RWPE1 (cell line): ENCODE data around the gene ARHGEF5.

Experiments
- CTCF ChIA-PET: fragments of 350-600 bp; sonication (Branson Sonifier 250); formaldehyde crosslinking; extraction: SDS; loops from one replicate; lab custom pipeline; 2021; lab: Yijun Ruan, JAX
- POLR2A ChIA-PET: fragments of 400-600 bp; formaldehyde crosslinking; extraction: SDS; loops from one replicate; lab custom pipeline; 2020; ENCODE audit warnings: antibody characterized with exemption; ENCODE audit not compliant: low non-redundant PET; lab: Yijun Ruan, JAX
- DNase-seq: peaks from one replicate; pipeline ENCODE4 v3.0.0; 2012; ENCODE audit warnings: low spot score
- H3K27ac ChIP-seq: fragments of 450-650 bp; 2 replicates; pipeline ENCODE4 v1.5.1; 2017
- TF ChIP-seq, protein P1 (sequence below): fragments of 450-650 bp; conservative IDR thresholded peaks from 2 replicates; pipeline ENCODE4 v1.5.1; 2017; ENCODE audit warnings: low read depth, mild to moderate bottlenecking

The ARHGEF5 gene

DNA sequence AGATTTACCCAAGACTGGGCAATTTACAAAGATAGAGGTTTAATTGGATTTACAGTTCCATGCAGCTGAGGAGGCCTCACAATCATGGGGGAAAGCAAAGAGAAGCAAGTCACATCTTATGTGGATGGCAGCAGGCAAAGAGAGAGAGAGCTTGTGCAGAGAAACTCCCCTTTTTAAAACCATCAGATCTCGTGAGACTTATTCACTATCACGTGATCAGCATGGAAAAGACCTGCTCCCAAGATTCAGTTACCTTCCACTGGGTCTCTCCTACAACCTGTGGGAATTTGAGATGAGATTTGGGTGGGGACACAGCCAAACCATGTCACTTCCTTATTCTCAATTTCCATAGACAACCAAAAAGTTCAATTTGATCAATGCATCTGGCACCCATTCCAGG lies 73.2 kb downstream of the ARHGEF5 start:
- TF ChIP-seq, protein P1, sequence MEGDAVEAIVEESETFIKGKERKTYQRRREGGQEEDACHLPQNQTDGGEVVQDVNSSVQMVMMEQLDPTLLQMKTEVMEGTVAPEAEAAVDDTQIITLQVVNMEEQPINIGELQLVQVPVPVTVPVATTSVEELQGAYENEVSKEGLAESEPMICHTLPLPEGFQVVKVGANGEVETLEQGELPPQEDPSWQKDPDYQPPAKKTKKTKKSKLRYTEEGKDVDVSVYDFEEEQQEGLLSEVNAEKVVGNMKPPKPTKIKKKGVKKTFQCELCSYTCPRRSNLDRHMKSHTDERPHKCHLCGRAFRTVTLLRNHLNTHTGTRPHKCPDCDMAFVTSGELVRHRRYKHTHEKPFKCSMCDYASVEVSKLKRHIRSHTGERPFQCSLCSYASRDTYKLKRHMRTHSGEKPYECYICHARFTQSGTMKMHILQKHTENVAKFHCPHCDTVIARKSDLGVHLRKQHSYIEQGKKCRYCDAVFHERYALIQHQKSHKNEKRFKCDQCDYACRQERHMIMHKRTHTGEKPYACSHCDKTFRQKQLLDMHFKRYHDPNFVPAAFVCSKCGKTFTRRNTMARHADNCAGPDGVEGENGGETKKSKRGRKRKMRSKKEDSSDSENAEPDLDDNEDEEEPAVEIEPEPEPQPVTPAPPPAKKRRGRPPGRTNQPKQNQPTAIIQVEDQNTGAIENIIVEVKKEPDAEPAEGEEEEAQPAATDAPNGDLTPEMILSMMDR: no peak
- no peak for DNase-seq
- CTCF ChIA-PET: no interaction called here
- no peak overlapping the region for H3K27ac ChIP-seq
- POLR2A ChIA-PET: no interaction called here
